ENCODE data around the gene TSPYL2. TPM values are rescaled to one million over a fixed set of nuclear protein-coding genes. Genes with fewer than 3 reads are reported as not detected.

TSPYL2 gene
- total RNA-seq, 2 donors from 2014 or later, result 16.6 to 25.1 TPM

- Histone ChIP-seq H3K9ac (ENCODE audit: extremely low read depth, low read length, poor library complexity, severe bottlenecking) (no peak overlapping the region), H3K27ac (ENCODE audit: low read depth, low read length) (no peak overlapping the region), H3K4me3 (ENCODE audit: low read length) (no peak overlapping the region), H3K4me1 (ENCODE audit: control insufficient read depth, insufficient read depth, low read length) (no peaks in the 10 kb centered on the region), H3K36me3 (ENCODE audit: control insufficient read depth, insufficient read depth, low read length) (no peaks in the 10 kb centered on the region), H3K27me3 (ENCODE audit: control insufficient read depth, insufficient read depth, low read length, poor library complexity, severe bottlenecking) (no peaks in the 10 kb centered on the region), H3K9me3 (ENCODE audit: control insufficient read depth, low read length) (no peaks in the 10 kb centered on the region)
- Mint-ChIP-seq H3K27me3 (ENCODE audit: insufficient read depth) (no peaks in the 10 kb centered on the region), H3K36me3 (ENCODE audit: low read depth) (peaks cover 2% of the 10 kb centered on the region), H3K4me1 (no peaks in the 10 kb centered on the region), H3K9me3 (peaks cover 51% of the 10 kb centered on the region), H3K27ac (no peak overlapping the region), H3K4me3 (no peak overlapping the region)
- no peak for DNase-seq
- no peak for TF ChIP-seq CTCF (conservative IDR thresholded peaks at IDR 0.05)
- WGBS, 2 experiments (ENCODE audit: insufficient coverage in 1 of 2, insufficient read length in 1 of 2), result 90 to 94% methylated on average over 2 of the region's 2 CpGs
Measured at GRCh38 chrX:53135581-53135980, 53.4 kb downstream of the TSPYL2 start.

Other genes with a start within 250 kb of the TSPYL2 start
- gene XAGE3, start 214.3 kb upstream of the TSPYL2 start, total RNA-seq, result not detected
- 10 to 100 TPM; 10.9 to 12.8 TPM for gene FAM156B, start 185.0 kb upstream of the TSPYL2 start, total RNA-seq
- gene FAM156A, start 123.8 kb upstream of the TSPYL2 start, total RNA-seq, result 10 to 100 TPM; 14.0 to 21.6 TPM
- 1 to 10 TPM; 7.0 to 9.4 TPM for gene GPR173, start 33.6 kb upstream of the TSPYL2 start, total RNA-seq
- gene KANTR, start 11.8 kb downstream of the TSPYL2 start, total RNA-seq, result 10 to 100 TPM; 11.7 to 14.4 TPM
- gene KDM5C, start 142.8 kb downstream of the TSPYL2 start, total RNA-seq, result 100 to 1,000 TPM in 1 of 2 donors, 10 to 100 TPM in 1; 95.9 to 101 TPM
- gene IQSEC2, start 199.2 kb downstream of the TSPYL2 start, total RNA-seq, result 10 to 100 TPM; 14.7 to 18.2 TPM